Activated CD4-positive, alpha-beta T cell treated with anti-CD3 and anti-CD28 coated beads, Interleukin-2, Interleukin-4, amounts not matched to agents 100 ng/mL and 50 ng/mL, durations not matched to agents 16 hours and 8 hours (primary cell): Measurements from ENCODE around the gene HSPA1L.
"Not testable (repeated sequence)": the region's sequence is repeated elsewhere in the genome, so short reads cannot be mapped to it uniquely, and the experiment has no call there.

Experiments
- DNase-seq: peaks from one replicate; pipeline ENCODE4 v3.0.0-alpha.2; 2020; ENCODE audit warnings: low spot score

Gene HSPA1L

GRCh38 chr6:31813465-31813849, 1.6 kb downstream of the HSPA1L start:
- no peak for DNase-seq

- no peak for DNase-seq
Measured at GRCh38 chr6:31811645-31812044, 3.4 kb downstream of the HSPA1L start.

GRCh38 chr6:31808599-31808998, 6.5 kb downstream of the HSPA1L start:
- DNase-seq, result not testable (repeated sequence)

- DNase-seq, result peak; percentile 97
Measured at GRCh38 chr6:31806470-31807272, 8.4 kb downstream of the HSPA1L start, which contains the start of gene LSM2. Gene LSM2 (minus strand): TSS chr6:31806966. CDS start chr6:31806757, 209 bp downstream.

GRCh38 chr6:31805939-31806469, 9.1 kb downstream of the HSPA1L start:
- no peak for DNase-seq

GRCh38 chr6:31801031-31801927, 13.8 kb downstream of the HSPA1L start:
- not testable (repeated sequence) for DNase-seq

- no peak for DNase-seq
Measured at GRCh38 chr6:31799781-31800180, 15.3 kb downstream of the HSPA1L start.

GRCh38 chr6:31797588-31797987, 17.5 kb downstream of the HSPA1L start:
- DNase-seq, result peak; percentile 56

GRCh38 chr6:31796993-31797385, 18.1 kb downstream of the HSPA1L start:
- no peak for DNase-seq

GRCh38 chr6:31795616-31796298, 19.3 kb downstream of the HSPA1L start, which contains the start of gene VARS1:
Gene VARS1 (minus strand): TSS chr6:31795752. CDS start chr6:31795217, 535 bp downstream.
- DNase-seq, result peak; percentile 89

GRCh38 chr6:31794866-31795615, 20.0 kb downstream of the HSPA1L start:
- no peak for DNase-seq

GRCh38 chr6:31794294-31794865, 20.7 kb downstream of the HSPA1L start:
- peak; percentile 28 for DNase-seq

GRCh38 chr6:31793927-31794245, 21.2 kb downstream of the HSPA1L start:
- not testable (repeated sequence) for DNase-seq

GRCh38 chr6:31792761-31793171, 22.3 kb downstream of the HSPA1L start:
- no peak for DNase-seq

GRCh38 chr6:31792090-31792374, 23.1 kb downstream of the HSPA1L start:
- no peak for DNase-seq

GRCh38 chr6:31791324-31792089, 23.6 kb downstream of the HSPA1L start:
- peak; percentile 49 for DNase-seq

- no peak for DNase-seq
Measured at GRCh38 chr6:31785475-31785874, 29.6 kb downstream of the HSPA1L start.

GRCh38 chr6:31784098-31784925, 30.8 kb downstream of the HSPA1L start:
- DNase-seq, result no peak

GRCh38 chr6:31782126-31782855, 32.8 kb downstream of the HSPA1L start:
- DNase-seq, result no peak
